ENCODE results near the gene CAPG.

The CAPG gene

DNA sequence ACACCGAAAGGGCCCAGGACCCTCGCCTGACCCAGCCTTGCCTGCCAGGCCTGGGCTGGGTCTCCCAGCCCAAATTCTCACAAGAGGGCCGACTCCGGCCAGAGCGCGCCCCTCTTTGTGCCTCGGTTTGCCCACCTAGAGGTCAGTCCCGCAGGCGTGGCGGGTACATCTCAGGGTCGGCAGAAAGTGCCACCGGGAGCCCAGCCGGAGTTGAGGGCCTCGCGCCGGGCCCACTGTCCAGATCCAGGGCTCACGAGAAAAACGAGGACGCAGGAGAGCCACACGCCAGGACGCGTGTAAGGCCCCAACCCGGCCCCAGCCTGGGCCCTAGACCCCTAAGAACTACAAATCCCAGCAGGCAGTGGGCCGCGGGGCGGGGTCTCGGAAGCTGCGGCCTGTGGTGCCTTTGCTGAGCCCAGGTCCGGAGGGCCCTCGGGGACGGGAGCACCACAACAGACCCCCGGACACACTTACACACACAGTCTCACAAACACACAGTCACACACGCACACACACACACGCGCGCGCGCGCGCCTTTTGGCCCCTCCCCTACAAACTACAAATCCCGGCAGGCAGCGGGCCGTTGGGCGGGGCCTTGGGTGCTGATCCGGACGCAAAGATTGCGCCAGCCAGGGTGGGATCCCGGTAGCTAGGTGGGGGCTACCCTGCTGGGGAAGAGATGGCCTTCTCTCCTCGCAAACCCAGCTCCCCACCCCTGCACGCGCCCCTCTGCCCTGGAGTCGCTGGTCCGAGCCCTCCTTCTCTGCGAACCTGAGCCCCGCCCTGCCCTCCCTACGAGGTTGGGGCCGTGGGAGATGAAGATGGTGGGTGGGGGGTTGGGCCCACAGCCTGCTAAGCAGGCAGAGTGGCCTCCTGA is 8.2 kb upstream of the CAPG start, which contains the start of gene SH2D6 (continued):
- TF ChIP-seq AEBP2 (tag by site-specific recombination; IDR thresholded peaks at IDR 0.05; ENCODE audit: borderline replicate concordance): no peak
- TF ChIP-seq ZBTB17 (tag by site-specific recombination; IDR thresholded peaks at IDR 0.05): peak; percentile 84
- no peak for TF ChIP-seq OVOL3 (tag by site-specific recombination; IDR thresholded peaks at IDR 0.05)
- TF ChIP-seq ZFP69B (tag by site-specific recombination; IDR thresholded peaks at IDR 0.05): peak; percentile 72
- no peak for TF ChIP-seq ZNF837 (tag by site-specific recombination; IDR thresholded peaks at IDR 0.05)
- TF ChIP-seq ZSCAN18 (tag by site-specific recombination; IDR thresholded peaks at IDR 0.05): no peak
- peak; percentile 89; the same call in 1 of the 2 replicates for TF ChIP-seq KLF7 (tag by site-specific recombination; IDR thresholded peaks at IDR 0.05; ENCODE audit: borderline replicate concordance)
- TF ChIP-seq ZNF335 (tag by site-specific recombination; conservative IDR thresholded peaks at IDR 0.05): peak; percentile 99
- peak; percentile 98 for TF ChIP-seq ZNF76 (tag by site-specific recombination; IDR thresholded peaks at IDR 0.05; ENCODE audit: borderline replicate concordance, low read depth)
- no peak for TF ChIP-seq ZNF140 (tag by site-specific recombination; IDR thresholded peaks at IDR 0.05)
- no peak for TF ChIP-seq ZNF571 (tag by site-specific recombination; IDR thresholded peaks at IDR 0.05)
- TF ChIP-seq ZNF350 (tag by site-specific recombination; IDR thresholded peaks at IDR 0.05): no peak
- TF ChIP-seq ZNF561 (tag by site-specific recombination; IDR thresholded peaks at IDR 0.05; ENCODE audit: borderline replicate concordance): no peak
- TF ChIP-seq ZNF114 (tag by site-specific recombination; IDR thresholded peaks at IDR 0.05): no peak
- TF ChIP-seq ZNF366 (tag by site-specific recombination; conservative IDR thresholded peaks at IDR 0.05): no peak
- TF ChIP-seq ZNF223 (tag by site-specific recombination; IDR thresholded peaks at IDR 0.05): no peak; the same call in 1 of the 2 replicates
- TF ChIP-seq ZBTB11 (tag by site-specific recombination; conservative IDR thresholded peaks at IDR 0.05; ENCODE audit: low read depth): peak; percentile 69; the same call in 1 of the 2 replicates
- no peak; the same call in 1 of the 2 replicates for TF ChIP-seq ZNF629 (tag by site-specific recombination; IDR thresholded peaks at IDR 0.05)

GRCh38 chr2:85415980-85416650 is 5.9 kb upstream of the CAPG start:
- H3K4me1 ChIP-seq (ENCODE audit: control insufficient read depth, insufficient read depth, low read length): peaks cover 4% of the 10 kb centered on the region
- no peak overlapping the region for H3K4me3 ChIP-seq (ENCODE audit: low read depth, low read length)
- no peaks in the 10 kb centered on the region for H3K9me3 ChIP-seq (ENCODE audit: control insufficient read depth, insufficient read depth, low read depth, low read length)
- H3K27ac ChIP-seq (ENCODE audit: extremely low read depth, low read depth, low read length): no peak overlapping the region
- CTCF ChIA-PET: no interaction called here
- POLR2A ChIA-PET: interaction anchor here (1.2 to 1.3 kb wide), 2 partner anchors 123 to 146 kb away, joined by 3 to 5 read pairs; partner anchors contain the start of genes GGCX and MAT2A
- H3K36me3 ChIP-seq (ENCODE audit: control insufficient read depth in 2 of 2, insufficient read depth in 1 of 2, low read length in 2 of 2): no peaks in the 10 kb centered on the region
- TF ChIP-seq ZNF529 (tag by site-specific recombination; IDR thresholded peaks at IDR 0.05; ENCODE audit: insufficient replicate concordance) (no peak), ZBTB11 (tag by site-specific recombination; conservative IDR thresholded peaks at IDR 0.05; ENCODE audit: low read depth) (no peak), ZSCAN18 (tag by site-specific recombination; IDR thresholded peaks at IDR 0.05) (no peak), ZNF23 (tag by site-specific recombination; IDR thresholded peaks at IDR 0.05; ENCODE audit: borderline replicate concordance) (no peak), KLF9 (tag by site-specific recombination; IDR thresholded peaks at IDR 0.05; ENCODE audit: low read depth) (no peak)

Data from HEK293 (cell line).